ENCODE results near the gene GNAI3.

GNAI3 gene

GRCh38 chr1:109598655-109599054 is 50.2 kb downstream of the GNAI3 start:
- DNase-seq, result no peak

GRCh38 chr1:109603229-109603628 is 54.8 kb downstream of the GNAI3 start:
- DNase-seq, result no peak

GRCh38 chr1:109605381-109605780 is 57.0 kb downstream of the GNAI3 start:
- no peak for DNase-seq

- DNase-seq, result no peak
These were observed 61.5 kb downstream of the GNAI3 start for GRCh38 chr1:109609881-109610280.

GRCh38 chr1:109610609-109611307 is 62.3 kb downstream of the GNAI3 start:
- DNase-seq, result no peak

- no peak for DNase-seq
These were observed 63.0 kb downstream of the GNAI3 start for GRCh38 chr1:109611308-109611990.

- DNase-seq, result no peak
These were observed 65.1 kb downstream of the GNAI3 start for GRCh38 chr1:109613361-109614147.

GRCh38 chr1:109615879-109616278 is 67.5 kb downstream of the GNAI3 start:
- DNase-seq, result no peak

- DNase-seq, result no peak
These were observed 68.0 kb downstream of the GNAI3 start for GRCh38 chr1:109616391-109616790.

GRCh38 chr1:109617291-109617801 is 68.9 kb downstream of the GNAI3 start:
- no peak for DNase-seq

- DNase-seq, result no peak
These were observed 70.5 kb downstream of the GNAI3 start for GRCh38 chr1:109618661-109619575.

- DNase-seq, result peak; percentile 70
These were observed 71.4 kb downstream of the GNAI3 start, which contains the start of the genes AMPD2 and GNAT2 for GRCh38 chr1:109619576-109620400. TSS of gene AMPD2 (plus strand) at chr1:109619837. CDS start at chr1:109621176, 1,339 bp downstream. TSS of gene GNAT2 (minus strand) at chr1:109619616. CDS start at chr1:109612870, 6,746 bp downstream.

GRCh38 chr1:109620401-109620791 is 72.0 kb downstream of the GNAI3 start:
- DNase-seq, result no peak

GRCh38 chr1:109620841-109621286 is 72.4 kb downstream of the GNAI3 start:
- peak; percentile 98 for DNase-seq

GRCh38 chr1:109621379-109622136 is 73.1 kb downstream of the GNAI3 start:
- DNase-seq, result no peak

GRCh38 chr1:109622137-109622892 is 73.9 kb downstream of the GNAI3 start:
- DNase-seq, result no peak

- DNase-seq, result no peak
These were observed 74.5 kb downstream of the GNAI3 start for GRCh38 chr1:109622895-109623294.

GRCh38 chr1:109623601-109624161 is 75.3 kb downstream of the GNAI3 start:
- no peak for DNase-seq

Data from T-helper 9 cell (primary cell).